HG03575 (cell line): ENCODE results near the gene PPP6R2.
"Not testable (repeated sequence)": the region's sequence is repeated elsewhere in the genome, so short reads cannot be mapped to it uniquely, and the experiment has no call there.

Source experiments
- ATAC-seq: cut with Tn5 transposase; IDR thresholded peaks from one replicate; pipeline ENCODE4 v1.9.1; 2021; ENCODE audit not compliant: unreplicated experiment, insufficient number of reproducible peaks, low FRiP score; ENCODE audit errors: extremely low read depth

The PPP6R2 gene

DNA sequence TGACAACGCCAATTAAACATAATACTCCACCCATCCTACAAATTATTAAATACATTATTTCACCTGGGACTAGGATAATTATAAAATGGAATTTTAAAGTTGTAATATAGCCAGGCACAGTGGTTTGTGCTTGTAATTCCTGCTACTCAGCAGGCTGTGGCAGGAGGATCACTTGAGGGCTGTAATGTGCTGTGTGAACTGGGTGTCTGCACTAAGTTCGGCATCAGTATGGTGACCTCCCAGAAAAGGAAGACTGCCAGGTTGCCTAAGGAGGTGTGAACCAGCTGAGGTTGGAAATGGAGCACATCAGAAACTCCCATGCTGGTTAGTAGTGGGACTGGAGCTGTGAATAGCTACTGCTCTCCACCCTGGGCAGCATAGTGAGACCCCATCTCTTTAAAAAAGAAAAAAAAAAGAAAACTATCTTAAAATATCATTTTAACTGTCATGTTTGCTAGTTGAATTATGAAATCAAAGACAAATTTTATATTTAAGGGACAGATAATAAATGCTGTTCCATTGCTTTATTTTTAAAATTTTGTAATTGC, 28.0 kb downstream of the PPP6R2 start:
- no peak for ATAC-seq

DNA sequence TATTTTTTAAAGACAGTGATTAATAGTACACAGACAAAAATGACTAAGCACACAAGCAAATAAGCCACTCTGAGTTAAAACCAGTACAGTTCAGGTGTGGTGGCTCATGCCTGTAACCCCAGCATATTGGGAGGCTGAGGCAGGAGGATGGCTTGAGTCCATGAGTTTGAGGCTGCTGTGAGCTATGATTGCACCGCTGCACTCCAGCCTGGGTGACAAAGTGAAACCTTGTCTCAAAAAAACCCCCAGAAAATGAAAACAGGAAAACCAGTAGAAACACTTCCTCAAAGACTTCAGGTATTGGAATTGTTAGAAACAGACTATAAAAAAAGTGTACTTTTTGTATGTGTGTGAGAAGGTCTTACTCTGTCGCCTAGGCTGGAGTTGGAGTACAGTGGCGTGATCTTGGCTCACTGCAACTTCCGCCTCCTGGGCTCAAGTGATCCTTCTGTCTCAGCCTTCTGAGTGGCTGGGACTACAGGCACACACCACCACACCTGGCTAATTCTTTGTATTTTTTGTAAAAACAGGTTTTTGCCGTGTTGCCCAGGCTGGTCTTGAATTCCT, 33.0 kb downstream of the PPP6R2 start:
- no peak for ATAC-seq

DNA sequence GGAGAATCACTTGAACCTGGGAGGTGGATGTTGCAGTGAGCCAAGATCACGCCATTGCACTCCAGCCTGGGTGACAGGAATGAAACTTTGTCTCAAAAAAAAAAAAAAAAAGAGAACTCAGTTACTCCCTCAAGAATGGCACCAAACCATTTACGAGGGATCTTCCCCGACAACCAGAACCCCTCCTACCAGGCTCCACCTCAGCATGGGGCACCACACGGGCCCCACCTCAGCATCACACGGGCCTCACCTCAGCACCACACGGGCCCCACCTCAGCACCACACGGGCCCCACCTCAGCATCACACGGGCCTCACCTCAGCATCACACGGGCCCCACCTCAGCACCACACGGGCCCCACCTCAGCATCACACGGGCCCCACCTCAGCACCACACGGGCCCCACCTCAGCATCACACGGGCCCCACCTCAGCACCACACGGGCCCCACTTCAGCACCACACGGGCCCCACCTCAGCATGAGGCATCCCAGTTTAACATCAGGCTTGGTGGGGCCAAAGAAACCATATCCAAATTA, 38.0 kb downstream of the PPP6R2 start:
- ATAC-seq, result not testable (repeated sequence)

- ATAC-seq, result no peak
Observed at GRCh38 chr22:50396751-50397370, 53.7 kb downstream of the PPP6R2 start.

DNA sequence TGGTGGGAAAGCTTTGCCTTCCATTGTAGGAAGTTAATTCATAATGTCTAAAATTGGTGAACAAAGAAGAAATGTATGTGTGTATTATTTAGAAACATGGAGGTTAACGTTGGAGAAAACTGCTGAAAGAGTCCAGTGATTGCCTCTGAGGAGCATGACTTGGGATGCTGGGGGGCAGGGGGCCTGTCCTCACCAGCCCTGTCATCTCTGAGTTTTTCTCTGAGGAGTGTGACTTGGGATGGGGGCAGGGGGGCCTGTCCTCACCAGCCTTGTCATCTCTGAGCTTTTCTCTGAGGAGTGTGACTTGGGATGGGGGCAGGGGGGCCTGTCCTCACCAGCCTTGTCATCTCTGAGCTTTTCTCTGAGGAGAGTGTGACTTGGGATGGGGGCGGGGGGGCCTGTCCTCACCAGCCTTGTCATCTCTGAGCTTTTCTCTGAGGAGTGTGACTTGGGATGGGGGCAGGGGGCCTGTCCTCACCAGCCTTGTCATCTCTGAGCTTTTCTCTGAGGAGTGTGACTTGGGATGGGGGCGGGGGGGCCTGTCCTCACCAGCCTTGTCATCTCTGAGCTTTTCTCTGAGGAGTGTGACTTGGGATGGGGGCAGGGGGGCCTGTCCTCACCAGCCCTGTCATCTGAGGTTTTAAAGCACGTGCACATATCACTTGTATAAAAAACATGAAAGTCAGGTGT, 54.4 kb downstream of the PPP6R2 start:
- ATAC-seq, result not testable (repeated sequence)

DNA sequence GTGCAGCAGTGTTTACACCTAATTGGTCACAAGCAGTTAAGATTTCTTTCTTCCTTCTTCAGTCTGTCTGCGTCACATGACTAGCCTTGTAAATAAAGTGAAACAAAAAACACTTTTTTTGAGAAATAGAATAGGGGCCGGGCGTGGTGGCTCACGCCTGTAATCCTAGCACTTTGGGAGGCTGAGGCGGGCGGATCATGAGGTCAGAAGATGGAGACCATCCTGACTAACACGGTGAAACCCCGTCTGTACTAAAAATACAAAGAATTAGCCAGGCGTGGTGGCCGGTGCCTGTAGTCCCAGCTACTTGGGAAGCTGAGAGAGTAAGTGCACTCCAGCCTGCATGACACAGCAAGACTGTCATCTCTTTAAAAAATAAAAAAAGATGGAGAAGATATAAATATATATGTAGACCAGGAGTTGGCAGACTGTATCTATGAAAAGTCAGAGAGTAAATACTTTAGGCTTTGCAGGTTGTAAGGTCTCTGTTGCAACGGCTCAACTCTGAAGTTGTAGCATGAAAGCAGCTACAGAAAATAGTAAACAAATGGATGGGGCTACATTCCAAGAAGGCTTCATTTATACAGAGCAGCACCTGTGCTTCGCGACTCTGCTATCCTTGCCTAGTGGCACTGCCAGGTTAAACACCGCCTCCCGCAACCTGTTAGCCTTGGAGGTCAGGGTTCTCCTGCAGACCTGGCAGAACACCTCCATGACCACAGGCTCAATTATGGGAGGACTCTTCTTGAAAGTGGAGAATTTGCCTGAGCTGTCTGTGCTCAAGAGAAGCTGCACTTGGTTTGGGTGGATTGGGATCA, 55.9 kb downstream of the PPP6R2 start:
- no peak for ATAC-seq

- no peak for ATAC-seq
Observed at GRCh38 chr22:50399751-50400331, 56.7 kb downstream of the PPP6R2 start.

DNA sequence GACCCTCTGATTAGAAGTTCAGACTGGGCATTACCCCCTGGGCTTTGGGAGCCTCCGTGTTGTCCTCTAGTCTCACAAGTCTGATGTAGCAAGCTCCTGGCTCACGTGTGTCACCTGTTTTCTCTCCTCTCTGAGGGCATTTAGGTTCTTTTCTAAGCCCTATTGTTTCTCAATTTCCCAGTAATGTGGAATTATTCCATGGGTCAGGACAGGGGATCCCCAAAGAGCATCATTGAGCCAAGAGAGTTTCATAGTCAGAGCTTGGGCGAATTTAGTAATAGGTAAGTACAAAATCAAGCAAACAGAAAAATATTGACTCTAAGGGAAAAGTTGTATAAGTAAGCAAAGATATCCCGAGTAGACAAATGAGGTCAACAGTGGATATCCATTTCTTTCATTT, 57.3 kb downstream of the PPP6R2 start:
- ATAC-seq, result no peak

- ATAC-seq, result no peak
Observed at GRCh38 chr22:50400931-50401330, 57.8 kb downstream of the PPP6R2 start.

- no peak for ATAC-seq
Observed at GRCh38 chr22:50401907-50402306, 58.8 kb downstream of the PPP6R2 start.

DNA sequence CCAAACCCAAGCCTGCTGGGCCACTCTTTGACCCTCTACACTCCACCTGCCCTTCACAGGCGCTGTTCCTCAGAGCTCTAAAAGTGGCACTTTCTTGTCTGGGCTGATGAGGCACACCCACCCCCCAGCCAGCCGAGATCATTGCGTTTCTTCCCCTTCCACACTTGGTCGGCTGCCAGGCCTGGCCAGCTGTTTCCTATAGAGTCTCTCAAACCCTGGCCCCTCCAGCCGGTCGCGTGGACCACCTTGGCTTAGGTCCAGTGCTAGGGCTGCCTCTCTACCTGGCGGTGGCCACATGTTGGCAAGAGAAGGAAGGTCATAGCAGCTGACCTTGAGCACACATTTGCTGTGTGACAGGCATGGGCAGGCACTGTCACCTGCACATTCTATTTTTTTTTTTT, 60.6 kb downstream of the PPP6R2 start:
- ATAC-seq, result no peak

DNA sequence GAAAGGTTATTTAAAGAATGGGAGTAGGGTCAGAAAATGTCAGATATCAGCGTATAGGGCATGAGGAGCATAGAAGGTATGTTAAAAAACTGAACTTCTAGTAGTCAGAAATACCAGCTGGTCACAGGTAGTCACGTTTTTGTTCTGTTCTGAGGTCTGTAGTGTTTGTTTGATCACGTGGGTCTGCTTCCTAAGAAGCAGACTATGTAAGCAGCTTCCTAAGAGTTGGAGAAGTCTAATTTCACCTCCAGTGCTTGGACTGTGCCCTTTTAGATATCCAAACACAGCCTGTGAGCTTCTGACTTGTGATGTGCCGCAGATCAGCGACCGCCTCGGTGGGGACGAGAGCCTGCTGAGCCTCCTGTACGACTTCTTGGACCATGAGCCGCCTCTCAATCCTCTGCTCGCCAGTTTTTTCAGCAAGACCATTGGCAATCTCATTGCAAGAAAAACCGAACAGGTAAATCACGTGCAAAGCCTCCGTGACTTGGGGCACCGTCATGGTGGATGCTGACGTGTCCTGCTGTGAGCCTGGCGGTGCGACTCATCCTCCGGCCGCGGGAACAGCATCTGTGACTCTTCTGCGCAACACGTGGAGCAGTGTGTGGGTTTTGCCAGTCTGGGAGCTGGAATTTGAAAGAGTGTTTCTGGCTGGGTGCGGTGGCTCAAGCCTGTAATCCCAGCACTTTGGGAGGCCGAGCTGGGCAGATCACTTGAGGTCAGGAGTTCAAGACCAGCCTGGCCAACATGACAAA, 63.5 kb downstream of the PPP6R2 start:
- no peak for ATAC-seq

DNA sequence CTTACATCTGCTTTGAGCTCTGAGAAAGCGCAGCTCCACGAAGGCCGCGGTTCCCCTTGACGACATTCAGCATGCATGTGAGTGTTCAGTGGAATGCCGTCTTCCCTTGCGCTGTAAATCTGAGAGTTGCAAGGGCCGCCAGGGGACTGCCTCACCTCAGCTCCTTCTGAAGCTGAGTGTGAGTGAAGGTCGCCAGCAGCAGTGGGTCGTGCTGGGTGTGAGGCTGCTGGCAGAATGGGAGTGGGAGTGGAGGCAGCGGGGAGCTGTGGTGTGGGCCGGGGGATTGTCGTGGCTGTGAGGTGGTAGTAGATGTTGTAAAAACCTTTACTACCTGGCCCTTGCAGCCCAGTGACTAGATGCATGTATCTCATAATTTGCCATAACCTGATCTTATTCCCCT, 65.2 kb downstream of the PPP6R2 start:
- no peak for ATAC-seq

DNA sequence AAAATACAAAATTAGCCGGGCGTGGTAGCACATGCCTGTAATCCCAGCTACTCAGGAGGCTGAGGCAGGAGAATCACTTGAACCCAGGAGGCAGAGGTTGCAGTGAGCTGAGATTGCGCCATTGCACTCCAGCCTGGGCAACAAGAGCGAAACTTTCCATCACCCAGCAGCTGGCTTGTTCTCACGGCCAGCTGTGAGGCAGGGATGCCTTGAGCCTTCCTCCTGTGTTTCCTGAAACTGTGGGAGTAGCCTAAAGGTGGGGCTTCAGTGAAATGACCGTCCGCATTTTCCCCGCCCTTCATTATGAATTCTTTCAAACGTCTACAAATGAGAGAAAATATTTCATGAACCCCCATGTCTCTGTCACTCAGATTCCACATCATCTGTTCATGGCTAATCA, 65.8 kb downstream of the PPP6R2 start:
- not testable (repeated sequence) for ATAC-seq

DNA sequence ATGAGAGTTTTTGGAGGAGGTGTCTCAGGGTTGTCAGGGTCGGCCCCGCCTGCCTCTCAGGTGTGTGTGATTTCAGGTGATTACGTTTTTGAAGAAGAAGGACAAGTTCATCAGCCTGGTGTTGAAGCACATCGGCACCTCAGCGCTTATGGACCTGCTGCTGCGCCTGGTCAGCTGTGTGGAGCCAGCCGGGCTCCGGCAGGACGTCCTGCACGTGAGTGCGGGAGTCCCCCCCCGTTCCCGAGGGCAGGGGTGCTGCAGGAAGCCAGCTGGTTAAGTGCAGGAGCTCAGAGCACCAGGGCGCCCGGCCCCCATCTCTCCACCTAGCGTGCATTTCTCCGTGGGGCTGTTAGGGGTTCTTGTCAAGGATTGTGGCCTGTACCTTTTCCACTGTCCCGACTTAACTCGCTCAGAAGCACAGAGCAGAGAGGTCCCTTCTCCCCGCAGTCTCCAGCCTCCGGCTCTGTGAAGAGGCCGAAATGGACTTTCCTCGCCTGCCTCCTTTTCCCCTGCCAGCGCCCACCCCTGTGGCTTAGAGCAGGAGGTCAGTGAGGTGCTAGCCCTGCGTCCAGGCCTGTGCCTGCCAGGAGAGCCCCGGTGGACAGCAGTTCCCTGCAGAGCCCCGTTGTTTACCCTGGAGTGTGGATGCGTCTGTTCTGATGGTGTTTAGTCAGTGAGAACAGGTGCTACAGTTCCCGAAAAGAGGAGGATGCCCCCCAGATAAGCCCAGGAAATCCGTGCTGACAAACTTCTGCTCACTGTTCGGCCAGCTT, 71.5 kb downstream of the PPP6R2 start:
- ATAC-seq, result no peak

- no peak for ATAC-seq
Observed at GRCh38 chr22:50415426-50415825, 72.3 kb downstream of the PPP6R2 start.

DNA sequence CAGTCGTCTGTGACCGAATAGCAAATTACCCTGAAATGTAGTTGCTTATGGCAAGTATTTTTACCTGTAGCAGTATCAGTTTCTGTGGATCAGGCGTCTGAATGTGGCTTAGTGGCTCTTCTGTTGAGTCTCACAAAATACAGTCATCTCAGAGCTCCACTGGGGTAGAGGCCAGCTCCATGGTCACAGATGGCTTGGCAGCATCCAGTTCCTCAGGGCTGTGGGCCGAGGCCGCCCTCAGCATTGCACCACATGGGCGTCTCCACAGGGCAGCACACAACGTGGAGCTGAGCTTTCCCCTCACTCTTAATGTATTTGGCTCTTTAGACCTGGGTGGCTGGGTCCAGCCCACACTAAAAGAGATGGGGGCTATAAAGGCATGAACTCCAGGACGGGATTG, 73.9 kb downstream of the PPP6R2 start:
- ATAC-seq, result no peak
